Lower leg skin (tissue), 3 donors: ENCODE results near the gene APBB2.
"Not testable (repeated sequence)": the region's sequence is repeated elsewhere in the genome, so short reads cannot be mapped to it uniquely, and the experiment has no call there.

Source experiments
- POLR2A ChIP-seq, 2 donors: fragments of 450-650 bp; IDR thresholded peaks; one replicate each; pipeline ENCODE4 v1.6.1; 2016 to 2017; ENCODE audit warnings: antibody characterized with exemption in 2 of 2, mild to moderate bottlenecking in 1 of 2, moderate library complexity in 1 of 2
- TF ChIP-seq, protein P1 (sequence below), 3 donors: fragments of 450-650 bp; IDR thresholded peaks; one replicate each; pipeline ENCODE4 v1.5.1; 2016; ENCODE audit warnings: antibody characterized with exemption in 3 of 3, mild to moderate bottlenecking in 3 of 3, moderate library complexity in 2 of 3

DNA sequence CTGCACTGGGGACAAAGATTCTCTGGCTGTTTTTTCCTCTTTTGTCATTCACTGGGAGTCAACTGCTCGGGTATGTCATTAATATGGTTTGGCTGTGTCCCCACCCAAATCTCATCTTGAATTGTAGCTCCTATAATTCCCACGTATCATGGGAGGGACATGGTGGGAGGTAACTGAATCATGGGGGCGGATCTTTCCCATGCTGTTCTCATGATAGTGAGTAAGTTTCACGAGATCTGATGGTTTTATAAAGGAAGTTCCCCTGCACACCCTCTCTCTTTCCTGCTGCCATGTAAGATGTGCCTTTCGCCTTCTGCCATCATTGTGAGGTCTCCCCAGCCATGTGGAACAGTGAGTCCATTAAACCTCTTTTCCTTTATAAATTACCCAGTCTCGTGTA is 294.4 kb downstream of the APBB2 start:
- TF ChIP-seq, protein P1, sequence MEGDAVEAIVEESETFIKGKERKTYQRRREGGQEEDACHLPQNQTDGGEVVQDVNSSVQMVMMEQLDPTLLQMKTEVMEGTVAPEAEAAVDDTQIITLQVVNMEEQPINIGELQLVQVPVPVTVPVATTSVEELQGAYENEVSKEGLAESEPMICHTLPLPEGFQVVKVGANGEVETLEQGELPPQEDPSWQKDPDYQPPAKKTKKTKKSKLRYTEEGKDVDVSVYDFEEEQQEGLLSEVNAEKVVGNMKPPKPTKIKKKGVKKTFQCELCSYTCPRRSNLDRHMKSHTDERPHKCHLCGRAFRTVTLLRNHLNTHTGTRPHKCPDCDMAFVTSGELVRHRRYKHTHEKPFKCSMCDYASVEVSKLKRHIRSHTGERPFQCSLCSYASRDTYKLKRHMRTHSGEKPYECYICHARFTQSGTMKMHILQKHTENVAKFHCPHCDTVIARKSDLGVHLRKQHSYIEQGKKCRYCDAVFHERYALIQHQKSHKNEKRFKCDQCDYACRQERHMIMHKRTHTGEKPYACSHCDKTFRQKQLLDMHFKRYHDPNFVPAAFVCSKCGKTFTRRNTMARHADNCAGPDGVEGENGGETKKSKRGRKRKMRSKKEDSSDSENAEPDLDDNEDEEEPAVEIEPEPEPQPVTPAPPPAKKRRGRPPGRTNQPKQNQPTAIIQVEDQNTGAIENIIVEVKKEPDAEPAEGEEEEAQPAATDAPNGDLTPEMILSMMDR (IDR thresholded peaks at IDR 0.05): not testable (repeated sequence)
- TF ChIP-seq POLR2A (IDR thresholded peaks at IDR 0.05): not testable (repeated sequence)
